ENCODE data around the gene GPR179. TPM values are rescaled to one million over a fixed set of nuclear protein-coding genes. Genes with fewer than 3 reads are reported as not detected.
A peak's percentile ranks its signal among the peaks of the same experiment; 100 is the strongest.

The GPR179 gene
- total RNA-seq, 2 donors from 2014 or later: 0.03 to 0.12 TPM

- no peaks in the 10 kb centered on the region for H3K27me3 ChIP-seq
- no peak overlapping the region for H3K9ac ChIP-seq (ENCODE audit: low read depth in 2 of 2, low read length in 2 of 2)
- TF ChIP-seq, protein P1, sequence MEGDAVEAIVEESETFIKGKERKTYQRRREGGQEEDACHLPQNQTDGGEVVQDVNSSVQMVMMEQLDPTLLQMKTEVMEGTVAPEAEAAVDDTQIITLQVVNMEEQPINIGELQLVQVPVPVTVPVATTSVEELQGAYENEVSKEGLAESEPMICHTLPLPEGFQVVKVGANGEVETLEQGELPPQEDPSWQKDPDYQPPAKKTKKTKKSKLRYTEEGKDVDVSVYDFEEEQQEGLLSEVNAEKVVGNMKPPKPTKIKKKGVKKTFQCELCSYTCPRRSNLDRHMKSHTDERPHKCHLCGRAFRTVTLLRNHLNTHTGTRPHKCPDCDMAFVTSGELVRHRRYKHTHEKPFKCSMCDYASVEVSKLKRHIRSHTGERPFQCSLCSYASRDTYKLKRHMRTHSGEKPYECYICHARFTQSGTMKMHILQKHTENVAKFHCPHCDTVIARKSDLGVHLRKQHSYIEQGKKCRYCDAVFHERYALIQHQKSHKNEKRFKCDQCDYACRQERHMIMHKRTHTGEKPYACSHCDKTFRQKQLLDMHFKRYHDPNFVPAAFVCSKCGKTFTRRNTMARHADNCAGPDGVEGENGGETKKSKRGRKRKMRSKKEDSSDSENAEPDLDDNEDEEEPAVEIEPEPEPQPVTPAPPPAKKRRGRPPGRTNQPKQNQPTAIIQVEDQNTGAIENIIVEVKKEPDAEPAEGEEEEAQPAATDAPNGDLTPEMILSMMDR (IDR thresholded peaks at IDR 0.05): no peak
- no peaks in the 10 kb centered on the region for H3K36me3 ChIP-seq
- intact Hi-C loops (cut with DNase I): no loop called here
- no peak overlapping the region for H3K27ac ChIP-seq
- H3K9me3 ChIP-seq: no peaks in the 10 kb centered on the region
- no peaks in the 10 kb centered on the region for H3K4me1 ChIP-seq
- DNase-seq: peak; percentile 25
- no peak overlapping the region for H3K4me3 ChIP-seq
These were observed 2.6 kb downstream of the GPR179 start for GRCh38 chr17:38341035-38341721.

DNA sequence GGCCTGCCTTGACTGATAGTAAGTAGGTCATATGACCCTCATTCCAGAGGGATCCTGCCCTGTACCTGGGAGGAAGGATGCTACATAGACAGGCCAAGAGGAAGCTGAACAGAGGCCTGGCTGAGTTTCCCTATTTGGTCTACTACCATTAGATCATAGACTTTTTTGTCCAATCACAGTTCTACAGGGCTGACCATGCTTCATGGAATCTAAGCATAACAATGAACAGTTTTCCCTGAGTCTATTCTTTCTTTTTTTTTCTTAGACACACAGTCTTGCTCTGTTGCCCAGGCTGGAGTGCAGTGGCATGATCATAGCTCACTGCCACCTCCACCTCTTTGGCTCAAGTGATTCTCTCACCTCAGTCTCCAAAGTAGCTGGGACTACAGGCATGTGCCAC lies 3.9 kb downstream of the GPR179 start:
- H3K9ac ChIP-seq (ENCODE audit: low read depth in 2 of 2, low read length in 2 of 2): no peak overlapping the region
- H3K4me3 ChIP-seq: no peak overlapping the region
- no peak overlapping the region for H3K27ac ChIP-seq
- no peaks in the 10 kb centered on the region for H3K9me3 ChIP-seq
- H3K27me3 ChIP-seq: no peaks in the 10 kb centered on the region
- H3K36me3 ChIP-seq: no peaks in the 10 kb centered on the region
- DNase-seq: no peak
- no peaks in the 10 kb centered on the region for H3K4me1 ChIP-seq
- TF ChIP-seq, protein P1 (IDR thresholded peaks at IDR 0.05): no peak
- intact Hi-C loops (cut with DNase I): no loop called here

- TF ChIP-seq, protein P1 (IDR thresholded peaks at IDR 0.05): no peak
- no peaks in the 10 kb centered on the region for H3K4me1 ChIP-seq
These were observed 5.2 kb downstream of the GPR179 start for GRCh38 chr17:38338535-38338934.

GRCh38 chr17:38338053-38338452 lies 5.7 kb downstream of the GPR179 start:
- intact Hi-C loops (cut with DNase I): no loop called here

More at GRCh38 chr17:38338535-38338934, 5.2 kb downstream of the GPR179 start:
- no peak for DNase-seq
- Histone ChIP-seq H3K36me3 (no peaks in the 10 kb centered on the region), H3K9ac (ENCODE audit: low read depth in 2 of 2, low read length in 2 of 2) (no peak overlapping the region), H3K4me3 (no peak overlapping the region), H3K9me3 (no peaks in the 10 kb centered on the region), H3K27ac (no peak overlapping the region), H3K27me3 (no peaks in the 10 kb centered on the region)
- intact Hi-C loops (cut with DNase I): no loop called here

GRCh38 chr17:38336838-38337237 lies 6.9 kb downstream of the GPR179 start:
- TF ChIP-seq, protein P1 (IDR thresholded peaks at IDR 0.05): no peak
- H3K9ac ChIP-seq (ENCODE audit: low read depth in 2 of 2, low read length in 2 of 2): no peak overlapping the region
- intact Hi-C loops (cut with DNase I): no loop called here
- no peaks in the 10 kb centered on the region for H3K27me3 ChIP-seq
- no peaks in the 10 kb centered on the region for H3K9me3 ChIP-seq
- no peak overlapping the region for H3K4me3 ChIP-seq
- no peak overlapping the region for H3K27ac ChIP-seq
- H3K36me3 ChIP-seq: no peaks in the 10 kb centered on the region
- H3K4me1 ChIP-seq: no peaks in the 10 kb centered on the region
- DNase-seq: no peak

More at GRCh38 chr17:38338053-38338452, 5.7 kb downstream of the GPR179 start:
- TF ChIP-seq, protein P1 (IDR thresholded peaks at IDR 0.05): no peak
- Histone ChIP-seq H3K36me3 (no peaks in the 10 kb centered on the region), H3K27ac (no peak overlapping the region), H3K4me1 (no peaks in the 10 kb centered on the region), H3K9ac (ENCODE audit: low read depth in 2 of 2, low read length in 2 of 2) (no peak overlapping the region), H3K27me3 (no peaks in the 10 kb centered on the region), H3K4me3 (no peak overlapping the region), H3K9me3 (no peaks in the 10 kb centered on the region)
- no peak for DNase-seq
